ENCODE results near the gene SLC35D2. TPM values are rescaled to one million over a fixed set of nuclear protein-coding genes. Genes with fewer than 3 reads are reported as not detected.

Gene SLC35D2
- total RNA-seq, 1 experiment from 2014 or later, result 19.0 TPM

DNA sequence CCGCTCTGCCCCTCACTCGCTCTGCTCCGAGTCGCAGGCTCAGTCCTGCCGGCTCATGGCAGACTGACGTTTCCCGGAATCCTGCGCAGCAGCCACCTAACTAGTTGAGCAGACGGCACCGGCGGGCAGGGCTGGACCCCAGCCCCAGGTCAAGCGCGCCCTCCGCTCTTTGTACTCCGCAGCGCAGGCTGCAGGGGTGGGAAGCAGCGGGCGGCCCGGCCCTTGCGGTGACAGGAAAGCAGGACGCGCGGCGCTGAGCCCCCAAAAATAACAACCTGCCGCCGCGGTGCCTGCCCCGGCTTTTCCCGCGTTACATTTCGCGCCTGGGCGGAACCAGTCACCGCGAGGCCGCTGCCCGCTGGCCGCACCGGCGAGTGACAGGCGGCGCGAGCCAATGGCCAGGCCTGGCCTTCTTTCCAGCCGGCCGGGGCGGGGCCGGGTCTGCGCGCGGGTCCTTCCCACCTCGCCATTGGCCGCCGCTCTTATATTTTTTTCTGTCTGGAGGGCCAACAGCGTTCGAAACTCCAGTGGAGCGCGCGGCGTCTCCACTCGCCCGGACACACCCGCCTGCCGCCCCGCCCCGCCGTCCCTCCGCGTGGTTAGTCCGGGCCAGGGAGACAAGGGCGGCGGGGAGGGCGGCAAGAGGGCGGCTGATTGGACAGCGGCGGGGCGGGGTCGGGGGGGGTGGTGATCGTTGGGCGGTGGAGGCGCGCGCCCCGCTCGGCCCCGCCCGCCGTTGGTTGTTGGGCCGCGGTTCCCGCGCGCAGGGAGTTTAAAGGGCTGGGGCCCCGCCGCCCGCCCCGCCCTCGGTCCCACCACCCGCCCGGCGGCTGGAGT lies 34.8 kb upstream of the SLC35D2 start, which contains the start of gene ZNF367:
Gene ZNF367 (minus strand): TSS at position 288 of the 837 bp plus-strand sequence. CDS start 338 bp downstream, outside the sequence.
- H3K4me2 ChIP-seq (ENCODE audit: insufficient read depth, insufficient read length, low read length), result peak within 1 kb of the TSS; percentile 80
- peak within 1 kb of the TSS; percentile 95 for H3K14ac ChIP-seq (ENCODE audit: insufficient read depth, low read length)
- H4K91ac ChIP-seq (ENCODE audit: insufficient read length, low read depth, low read length), result peak within 1 kb of the TSS; percentile 23
- peak within 1 kb of the TSS; percentile 90 for H3K9ac ChIP-seq (ENCODE audit: extremely low read depth, insufficient read length, low read length)
- H4K8ac ChIP-seq (replicated peaks; ENCODE audit: insufficient read length, low read depth, low read length), result no peak within 1 kb of the TSS
- H3K27ac ChIP-seq (ENCODE audit: insufficient read length, low read depth, low read length), result peak within 1 kb of the TSS; percentile 44
- H2BK15ac ChIP-seq (ENCODE audit: low read depth, low read length), result peak within 1 kb of the TSS; percentile 81; the same call in 1 of the 2 replicates
- peaks cover 3% of the 10 kb centered on the region for H3K23me2 ChIP-seq (ENCODE audit: insufficient read length, low read depth, low read length, poor library complexity, severe bottlenecking)
- no peaks in the 10 kb centered on the region; the same call in 1 of the 2 replicates for H3K4me1 ChIP-seq (ENCODE audit: insufficient read depth, low read length)
- H3T11ph ChIP-seq (ENCODE audit: low read length), result no peak within 1 kb of the TSS
- WGBS (ENCODE audit: extremely low coverage, insufficient read length, low lambda C conversion rate), result no CpG with 5 or more reads among the region's 100 CpGs
- no peaks in the 10 kb centered on the region for H4K20me1 ChIP-seq (ENCODE audit: control insufficient read depth, insufficient read depth, insufficient read length)
- H3K4me1 Mint-ChIP-seq, result peaks cover 33 to 39% of the 10 kb centered on the region in 2 experiments
- H2BK120ac ChIP-seq (ENCODE audit: low read depth, low read length, poor library complexity, severe bottlenecking), result no peak within 1 kb of the TSS
- no peak within 1 kb of the TSS for H3K23ac ChIP-seq (ENCODE audit: insufficient read length, low read depth, low read length)
- peaks cover 2% of the 10 kb centered on the region for H3K79me1 ChIP-seq (ENCODE audit: insufficient read depth, low read depth, low read length, poor library complexity, severe bottlenecking)
- H3K27me3 ChIP-seq (ENCODE audit: insufficient read depth, low read length), result no peaks in the 10 kb centered on the region
- no peak within 1 kb of the TSS for H3K56ac ChIP-seq (ENCODE audit: insufficient read length, low read depth, low read length)
- no peaks in the 10 kb centered on the region for H3K9me3 Mint-ChIP-seq
- H3K4ac ChIP-seq (ENCODE audit: low read depth, low read length), result no peak within 1 kb of the TSS; the same call in 1 of the 2 replicates
- peak within 1 kb of the TSS; percentile 90 to 97 (median 94) for H3K27ac Mint-ChIP-seq
- H2BK12ac ChIP-seq (ENCODE audit: insufficient read length, low read depth, low read length), result no peak within 1 kb of the TSS
- DNase-seq, result peak; percentile 95
- no peaks in the 10 kb centered on the region for H3K9me3 ChIP-seq (ENCODE audit: control insufficient read depth, low read depth, low read length)
- no peak within 1 kb of the TSS for H2BK20ac ChIP-seq (ENCODE audit: low read depth, low read length, poor library complexity, severe bottlenecking)
- H4K5ac ChIP-seq (ENCODE audit: insufficient read length, low read depth, low read length), result no peak within 1 kb of the TSS
- H3K4me3 Mint-ChIP-seq, result peak within 1 kb of the TSS; percentile 84 to 92
- peak within 1 kb of the TSS; percentile 87 for H3K18ac ChIP-seq (ENCODE audit: insufficient read length, low read depth, low read length)
- H2AK5ac ChIP-seq (ENCODE audit: insufficient read length, low read length), result no peak within 1 kb of the TSS
- peaks cover 0 to 4% (median 0%) of the 10 kb centered on the region in 3 experiments; a peak in 1 of 7 replicates for H3K36me3 Mint-ChIP-seq (ENCODE audit: insufficient read depth in 1 of 3, low read depth in 3 of 3)
- peaks cover 9% of the 10 kb centered on the region; the same call in 1 of the 2 replicates for H3K79me2 ChIP-seq (ENCODE audit: insufficient read depth, low read length)
- no peak within 1 kb of the TSS for H2BK5ac ChIP-seq (ENCODE audit: insufficient read length, low read length)
- H3K27me3 Mint-ChIP-seq (ENCODE audit: low read depth), result no peaks in the 10 kb centered on the region
- no peak within 1 kb of the TSS for H2AFZ ChIP-seq (ENCODE audit: low read length)
- TF ChIP-seq CTCF (conservative IDR thresholded peaks at IDR 0.05), result no peak
